BE2C (cell line): ENCODE data around the gene POLR1F.

Experiments used
- DNase-seq: peaks from one replicate; pipeline ENCODE4 v3.0.0-alpha.2; 2020
- H3K27me3 ChIP-seq: fragments of 250-450 bp; sonication (Bioruptor Pico); 2 replicates; pipeline ENCODE4 v1.5.1; 2020; ENCODE audit warnings: mild to moderate bottlenecking
- H3K36me3 ChIP-seq: fragments of 250-450 bp; sonication (Bioruptor Pico); 2 replicates; pipeline ENCODE4 v1.5.1; 2020; ENCODE audit warnings: mild to moderate bottlenecking
- H3K4me1 ChIP-seq: fragments of 250-450 bp; sonication (Bioruptor Pico); 2 replicates; pipeline ENCODE4 v1.5.1; 2020
- H3K4me3 ChIP-seq: 2 replicates; pipeline ENCODE4 v1.5.1; 2011; ENCODE audit warnings: low read depth, low read length
- H3K9me3 ChIP-seq: fragments of 250-450 bp; sonication (Bioruptor Pico); 2 replicates; pipeline ENCODE4 v1.5.1; 2020
- TF ChIP-seq, protein P1 (sequence below): IDR thresholded peaks from 2 replicates; pipeline ENCODE4 v1.5.1; 2012; ENCODE audit warnings: mild to moderate bottlenecking, low read depth, low read length

Gene POLR1F

DNA sequence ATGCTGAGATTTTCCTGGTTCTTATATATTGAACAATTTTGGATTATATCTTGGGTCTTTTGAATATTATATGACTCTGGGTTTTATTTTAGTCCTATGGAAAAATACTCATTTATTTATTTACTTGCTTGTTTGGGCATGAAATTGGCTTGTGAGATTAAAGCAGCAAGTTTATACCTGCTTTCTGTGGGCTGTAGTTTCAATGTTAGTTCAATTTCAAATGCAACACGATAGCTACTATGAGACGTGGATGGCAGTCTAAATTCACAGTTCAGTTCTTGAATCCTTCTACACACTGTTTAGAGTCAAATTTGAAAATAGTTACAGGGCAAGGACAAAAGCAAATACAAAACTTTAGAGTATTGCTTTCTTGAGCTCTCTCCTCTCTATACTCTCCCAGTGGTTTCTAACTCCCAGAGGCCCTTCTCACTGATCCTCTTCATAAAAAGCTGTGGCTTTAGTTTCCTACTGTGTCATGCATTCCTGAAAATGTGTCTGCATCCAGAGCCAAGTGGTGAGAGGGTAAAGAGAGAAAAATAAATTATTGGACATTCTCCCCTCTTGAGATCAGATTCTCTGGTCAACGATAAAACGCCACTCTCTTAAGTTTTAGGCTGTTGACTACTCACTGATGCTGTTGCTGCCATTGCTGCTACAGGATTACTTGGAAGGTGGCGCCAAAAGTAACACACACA is 34.4 kb downstream of the POLR1F start:
- Histone ChIP-seq H3K4me3 (no peak overlapping the region), H3K4me1 (no peaks in the 10 kb centered on the region), H3K27me3 (peaks cover 3% of the 10 kb centered on the region; the same call in 1 of the 2 replicates), H3K9me3 (no peaks in the 10 kb centered on the region), H3K36me3 (no peaks in the 10 kb centered on the region)
- no peak for DNase-seq
- TF ChIP-seq, protein P1, sequence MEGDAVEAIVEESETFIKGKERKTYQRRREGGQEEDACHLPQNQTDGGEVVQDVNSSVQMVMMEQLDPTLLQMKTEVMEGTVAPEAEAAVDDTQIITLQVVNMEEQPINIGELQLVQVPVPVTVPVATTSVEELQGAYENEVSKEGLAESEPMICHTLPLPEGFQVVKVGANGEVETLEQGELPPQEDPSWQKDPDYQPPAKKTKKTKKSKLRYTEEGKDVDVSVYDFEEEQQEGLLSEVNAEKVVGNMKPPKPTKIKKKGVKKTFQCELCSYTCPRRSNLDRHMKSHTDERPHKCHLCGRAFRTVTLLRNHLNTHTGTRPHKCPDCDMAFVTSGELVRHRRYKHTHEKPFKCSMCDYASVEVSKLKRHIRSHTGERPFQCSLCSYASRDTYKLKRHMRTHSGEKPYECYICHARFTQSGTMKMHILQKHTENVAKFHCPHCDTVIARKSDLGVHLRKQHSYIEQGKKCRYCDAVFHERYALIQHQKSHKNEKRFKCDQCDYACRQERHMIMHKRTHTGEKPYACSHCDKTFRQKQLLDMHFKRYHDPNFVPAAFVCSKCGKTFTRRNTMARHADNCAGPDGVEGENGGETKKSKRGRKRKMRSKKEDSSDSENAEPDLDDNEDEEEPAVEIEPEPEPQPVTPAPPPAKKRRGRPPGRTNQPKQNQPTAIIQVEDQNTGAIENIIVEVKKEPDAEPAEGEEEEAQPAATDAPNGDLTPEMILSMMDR = no peak

DNA sequence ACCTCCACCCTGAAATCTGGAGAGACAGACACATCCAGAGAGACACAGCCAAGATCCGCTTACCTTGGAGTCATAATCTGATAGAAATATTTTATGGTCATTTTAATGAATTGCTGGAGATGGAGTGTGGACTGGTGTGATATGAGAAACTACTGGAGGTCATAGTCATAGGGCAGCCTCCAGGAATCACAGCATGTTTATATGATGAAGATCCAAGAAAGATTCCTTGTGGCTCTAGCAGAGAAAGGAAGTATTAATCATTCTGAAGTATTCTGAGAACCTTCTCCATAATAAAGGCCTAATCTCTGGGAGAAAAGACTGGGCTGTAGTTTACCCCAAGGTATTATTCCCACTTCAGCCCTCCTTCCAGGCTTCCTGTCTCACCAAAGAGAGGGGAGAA is 38.0 kb downstream of the POLR1F start:
- Histone ChIP-seq H3K4me1 (no peaks in the 10 kb centered on the region), H3K9me3 (no peaks in the 10 kb centered on the region), H3K36me3 (no peaks in the 10 kb centered on the region), H3K27me3 (peaks cover 14% of the 10 kb centered on the region), H3K4me3 (no peak overlapping the region)
- TF ChIP-seq, protein P1 = no peak
- no peak for DNase-seq

DNA sequence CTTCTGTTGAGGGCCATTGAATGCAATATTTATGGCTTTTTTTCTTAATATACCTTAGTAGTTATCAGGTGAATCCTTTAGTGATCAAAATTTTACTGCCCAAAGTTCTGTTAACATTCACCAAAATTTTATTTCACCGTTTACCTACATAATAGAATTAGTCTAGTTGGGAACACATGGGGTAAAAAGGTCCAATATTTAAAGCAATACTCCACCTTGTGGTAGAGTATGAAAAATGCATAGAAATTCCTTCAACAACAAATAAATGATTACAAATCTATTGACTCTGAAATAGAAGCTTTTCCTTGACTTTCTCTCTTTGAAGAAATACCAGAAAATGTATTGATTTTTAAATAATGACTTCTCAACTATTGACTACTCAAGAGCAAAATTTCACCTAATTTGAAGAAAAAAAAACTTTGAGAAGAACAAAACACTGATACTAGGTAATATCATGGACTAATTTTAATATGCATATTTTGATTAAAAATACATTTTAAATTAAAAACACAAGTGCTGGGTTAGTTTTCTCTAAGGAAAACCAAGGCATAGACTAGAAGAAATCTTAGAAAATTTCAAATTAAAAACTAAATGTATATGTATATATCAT is 43.3 kb downstream of the POLR1F start:
- Histone ChIP-seq H3K9me3 (no peaks in the 10 kb centered on the region), H3K4me3 (no peak overlapping the region), H3K36me3 (no peaks in the 10 kb centered on the region), H3K27me3 (peaks cover 16% of the 10 kb centered on the region), H3K4me1 (no peaks in the 10 kb centered on the region)
- TF ChIP-seq, protein P1 = peak; percentile 53
- DNase-seq = no peak

DNA sequence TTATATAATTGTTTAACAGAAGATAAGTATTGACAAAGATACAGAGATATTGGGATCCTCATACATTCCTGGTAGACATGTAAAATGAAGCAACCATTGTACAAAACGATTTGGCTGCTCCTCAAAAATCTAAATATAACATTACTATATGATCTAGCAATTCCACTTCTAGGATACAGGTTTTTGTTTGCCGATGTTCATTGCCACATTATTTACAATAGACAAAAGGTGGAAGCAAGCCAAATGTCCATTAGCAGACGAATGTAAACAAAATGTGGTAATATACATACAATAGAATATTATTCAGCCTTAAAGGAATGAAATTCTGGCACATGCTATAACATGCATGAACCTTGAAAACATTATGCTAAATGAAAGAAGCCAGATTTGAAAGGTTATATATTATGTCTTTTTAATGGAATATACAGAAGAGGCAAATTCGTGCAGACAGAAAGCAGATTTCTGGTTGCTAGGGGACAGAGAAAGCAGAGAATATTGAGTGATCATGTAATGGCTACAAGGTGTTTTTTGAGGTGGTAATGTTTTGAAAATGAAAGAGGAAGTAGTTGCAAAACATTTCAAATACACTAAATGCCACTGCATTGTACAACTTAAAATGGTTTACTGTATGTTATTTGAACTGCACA is 44.9 kb downstream of the POLR1F start:
- no peak for DNase-seq

DNA sequence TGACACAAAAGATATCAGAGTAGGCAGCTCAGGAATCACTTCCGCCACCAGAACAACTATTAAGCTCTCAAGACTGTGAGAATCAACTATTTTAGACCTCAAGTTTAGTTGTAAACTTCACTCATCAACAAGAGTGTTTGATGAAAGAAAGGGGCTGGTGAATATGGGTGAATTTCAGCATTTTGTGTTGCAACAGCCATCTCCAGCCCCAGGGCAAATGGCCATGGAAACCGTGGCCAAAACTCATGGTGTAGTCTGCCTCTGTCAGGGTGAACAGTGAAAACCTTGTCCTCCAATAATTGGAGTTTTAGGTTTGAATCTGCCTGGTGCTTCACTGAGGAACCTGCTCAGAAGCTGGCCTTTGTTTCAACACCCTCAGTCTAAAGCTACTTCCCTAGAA is 60.0 kb downstream of the POLR1F start:
- H3K27me3 ChIP-seq = no peaks in the 10 kb centered on the region
- no peaks in the 10 kb centered on the region for H3K4me1 ChIP-seq
- no peak overlapping the region for H3K4me3 ChIP-seq
- H3K9me3 ChIP-seq = no peaks in the 10 kb centered on the region
- TF ChIP-seq, protein P1 = no peak
- DNase-seq = no peak
- H3K36me3 ChIP-seq = no peaks in the 10 kb centered on the region

More for the DNA sequence above, 44.9 kb downstream of the POLR1F start:
- no peaks in the 10 kb centered on the region for H3K9me3 ChIP-seq
- TF ChIP-seq, protein P1 = no peak
- no peak overlapping the region for H3K4me3 ChIP-seq
- H3K27me3 ChIP-seq = peaks cover 14% of the 10 kb centered on the region
- H3K36me3 ChIP-seq = no peaks in the 10 kb centered on the region
- no peaks in the 10 kb centered on the region for H3K4me1 ChIP-seq
